OCI-LY1 (cell line): ENCODE measurements around the gene KCTD16.

ENCODE experiments used
- CTCF ChIP-seq: fragments of 200-600 bp; sonication (generic), shearing (Covaris generic); IDR thresholded peaks from 2 replicates; pipeline ENCODE4 v1.5.1; 2017; ENCODE audit warnings: mild to moderate bottlenecking, antibody characterized with exemption, low read length, moderate library complexity, mixed read lengths
- EZH2 ChIP-seq: fragments of 200-600 bp; sonication (generic), shearing (Covaris generic); IDR thresholded peaks from 2 replicates; pipeline ENCODE4 v1.8.0; 2017; ENCODE audit warnings: borderline replicate concordance, mixed run types, mild to moderate bottlenecking, antibody characterized with exemption, low read length, moderate library complexity, mixed read lengths

- TF ChIP-seq CTCF (no peak), EZH2 (no peak)
These were observed 206.5 kb downstream of the KCTD16 start for GRCh38 chr5:144377207-144377606.
